CD4-positive, alpha-beta memory T cell (primary cell): ENCODE data around the gene B3GALNT2. TPM values are rescaled to one million over a fixed set of nuclear protein-coding genes. Genes with fewer than 3 reads are reported as not detected.

Experiments used
- CTCF ChIA-PET: fragments of 350-600 bp; sonication (Branson Sonifier 250); formaldehyde crosslinking; loops from one replicate; lab custom pipeline; 2021; ENCODE audit warnings: inconsistent platforms; ENCODE audit not compliant: partially characterized antibody; lab: Charles Lee
- POLR2A ChIA-PET: fragments of 350-600 bp; sonication (Branson Sonifier 250); formaldehyde crosslinking; loops from one replicate; lab custom pipeline; 2021; ENCODE audit not compliant: partially characterized antibody; lab: Charles Lee
- DNase-seq, 5 donors: peaks; one replicate each; pipeline versions ENCODE4 v3.0.0 to v3.0.0-alpha.2; 2020 to 2022; ENCODE audit warnings: mixed read lengths in 1 of 5
- H3K27ac ChIP-seq: one replicate; pipeline ENCODE4 v1.7.0; 2013; ENCODE audit warnings: low read depth, low read length
- H3K27me3 ChIP-seq: 2 replicates; pipeline ENCODE4 v1.7.0; 2013; ENCODE audit warnings: mild to moderate bottlenecking, low read length, moderate library complexity; ENCODE audit not compliant: insufficient read depth
- H3K36me3 ChIP-seq: 2 replicates; pipeline ENCODE4 v1.7.0; 2013; ENCODE audit warnings: mild to moderate bottlenecking, low read length, moderate library complexity; ENCODE audit not compliant: insufficient read depth
- H3K4me1 ChIP-seq: 2 replicates; pipeline ENCODE4 v1.7.0; 2013; ENCODE audit warnings: mild to moderate bottlenecking, low read length, moderate library complexity; ENCODE audit not compliant: insufficient read depth
- H3K4me3 ChIP-seq, 2 donors: one replicate each; pipeline ENCODE4 v1.7.0; 2013; ENCODE audit warnings: low read length in 2 of 2, mild to moderate bottlenecking in 1 of 2
- H3K9me3 ChIP-seq, 2 donors: one replicate each; pipeline ENCODE4 v1.7.0; 2013; ENCODE audit warnings: low read length in 2 of 2, control low read depth in 1 of 2; ENCODE audit not compliant: control insufficient read depth in 1 of 2
- H3K27ac Mint-ChIP-seq, 7 donors: one replicate each; pipeline ENCODE4 v1.8.0; 2020 to 2021; ENCODE audit warnings: mixed read lengths in 7 of 7, mild to moderate bottlenecking in 6 of 7, inconsistent platforms in 3 of 7, moderate library complexity in 3 of 7
- H3K27me3 Mint-ChIP-seq, 2 donors: one replicate each; pipeline ENCODE4 v1.8.0; 2020 to 2021; ENCODE audit warnings: mixed read lengths in 2 of 2
- H3K36me3 Mint-ChIP-seq, 2 donors: one replicate each; pipeline ENCODE4 v1.8.0; 2020 to 2021; ENCODE audit warnings: mixed read lengths in 2 of 2, inconsistent platforms in 1 of 2, mild to moderate bottlenecking in 1 of 2
- H3K4me1 Mint-ChIP-seq, 4 donors: one replicate each; pipeline ENCODE4 v1.8.0; 2020 to 2021; ENCODE audit warnings: mixed read lengths in 4 of 4, mild to moderate bottlenecking in 1 of 4
- H3K4me3 Mint-ChIP-seq, 8 donors: one replicate each; pipeline ENCODE4 v1.8.0; 2020 to 2021; ENCODE audit warnings: mixed read lengths in 8 of 8, mild to moderate bottlenecking in 7 of 8, moderate library complexity in 6 of 8, inconsistent platforms in 3 of 8
- H3K9me3 Mint-ChIP-seq, 8 donors: one replicate each; pipeline ENCODE4 v1.8.0; 2020 to 2021; ENCODE audit warnings: mixed read lengths in 8 of 8, mild to moderate bottlenecking in 5 of 8, inconsistent platforms in 3 of 8, moderate library complexity in 1 of 8
- intact Hi-C: fragments of 100-400 bp; cut with micrococcal nuclease; formaldehyde crosslinking; loops from one replicate; pipeline ENCODE4 v1.15.1; 2023
- polyA plus RNA-seq, 2 donors: library from polyadenylated mRNA; unstranded; fragments of 300-500 nt; fragmentation: Illumina TruSeq; gene quantifications; one replicate each; pipeline ENCODE4 v1.2.3, GENCODE V29; 2021
- total RNA-seq, 2 experiments: library from RNA; stranded (reverse); gene quantifications; one replicate each; pipeline ENCODE4 v1.2.3, GENCODE V29; 2021

Gene B3GALNT2
- total and polyA plus RNA-seq, 4 experiments from 2014 or later: 6.3 to 12.1 (median 9.1) TPM

GRCh38 chr1:235455823-235456222 lies 48.4 kb downstream of the B3GALNT2 start:
- H3K4me3 Mint-ChIP-seq: no peak overlapping the region
- no peaks in the 10 kb centered on the region for H3K36me3 ChIP-seq

GRCh38 chr1:235455097-235455496 lies 49.2 kb downstream of the B3GALNT2 start:
- Mint-ChIP-seq H3K27ac (no peak overlapping the region), H3K36me3 (peaks cover 1 to 25% of the 10 kb centered on the region in 2 donors), H3K27me3 (no peaks in the 10 kb centered on the region), H3K9me3 (no peaks in the 10 kb centered on the region), H3K4me1 (no peaks in the 10 kb centered on the region), H3K4me3 (no peak overlapping the region)
- ChIA-PET CTCF (interaction anchor here (0.6 kb wide), 2 partner anchors 198 to 350 kb away, joined by 3 read pairs; no protein-coding TSS in a partner anchor), POLR2A (no interaction called here)
- Histone ChIP-seq H3K4me1 (no peaks in the 10 kb centered on the region), H3K36me3 (no peaks in the 10 kb centered on the region), H3K27ac (no peak overlapping the region), H3K4me3 (no peak overlapping the region), H3K9me3 (no peaks in the 10 kb centered on the region), H3K27me3 (no peaks in the 10 kb centered on the region)
- DNase-seq: no peak
- intact Hi-C loops: no loop called here

More at GRCh38 chr1:235455823-235456222, 48.4 kb downstream of the B3GALNT2 start:
- Histone ChIP-seq H3K27me3 (no peaks in the 10 kb centered on the region), H3K4me3 (no peak overlapping the region), H3K27ac (no peak overlapping the region), H3K9me3 (no peaks in the 10 kb centered on the region), H3K4me1 (no peaks in the 10 kb centered on the region)
- H3K4me1 Mint-ChIP-seq: no peaks in the 10 kb centered on the region
- H3K27ac Mint-ChIP-seq: no peak overlapping the region
- H3K27me3 Mint-ChIP-seq: no peaks in the 10 kb centered on the region
- peaks cover 0 to 17% of the 10 kb centered on the region in 2 donors for H3K36me3 Mint-ChIP-seq
- ChIA-PET POLR2A (no interaction called here), CTCF (no interaction called here)
- intact Hi-C loops: no loop called here
- DNase-seq: no peak
- H3K9me3 Mint-ChIP-seq: no peaks in the 10 kb centered on the region

GRCh38 chr1:235454021-235454420 lies 50.2 kb downstream of the B3GALNT2 start:
- DNase-seq: no peak
- H3K4me1 Mint-ChIP-seq: no peaks in the 10 kb centered on the region
- peak overlapping the region in 1 of 7 donors; percentile 17 for H3K27ac Mint-ChIP-seq
- no peaks in the 10 kb centered on the region for H3K9me3 Mint-ChIP-seq
- Histone ChIP-seq H3K27ac (no peak overlapping the region), H3K4me1 (no peaks in the 10 kb centered on the region), H3K36me3 (no peaks in the 10 kb centered on the region), H3K4me3 (no peak overlapping the region), H3K27me3 (no peaks in the 10 kb centered on the region), H3K9me3 (no peaks in the 10 kb centered on the region)
- intact Hi-C loops: no loop called here
- ChIA-PET POLR2A (no interaction called here), CTCF (no interaction called here)
- peaks cover 3 to 32% of the 10 kb centered on the region in 2 donors for H3K36me3 Mint-ChIP-seq
- no peak overlapping the region for H3K4me3 Mint-ChIP-seq
- no peaks in the 10 kb centered on the region for H3K27me3 Mint-ChIP-seq

DNA sequence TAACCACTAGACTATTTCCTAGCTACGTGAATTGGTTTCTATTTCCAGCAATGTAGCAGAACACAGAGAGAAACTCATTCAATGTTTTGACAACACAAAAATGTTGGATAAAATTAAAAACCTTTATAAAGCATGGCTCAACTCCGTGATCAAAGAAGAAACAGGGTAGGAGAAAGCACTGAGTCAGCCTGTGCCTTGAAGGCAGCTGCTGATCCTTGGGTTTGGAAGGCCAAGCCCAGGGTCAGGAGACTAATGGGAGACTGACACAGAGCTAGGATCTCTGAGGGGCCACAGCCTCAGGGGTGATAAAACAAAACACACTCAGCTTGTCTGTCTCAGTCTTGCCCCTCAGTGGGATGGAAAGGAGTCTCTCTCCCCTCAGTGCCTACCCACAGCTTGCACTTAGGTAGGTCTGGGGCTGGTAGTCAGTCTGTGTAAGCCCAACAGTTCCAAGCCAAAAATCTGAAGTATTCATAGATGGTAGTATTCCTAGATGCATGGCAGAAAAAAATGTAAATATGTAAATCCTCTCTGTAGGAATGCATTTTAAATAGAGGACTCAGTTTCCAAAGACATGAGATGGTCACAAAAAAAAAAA lies 53.3 kb downstream of the B3GALNT2 start:
- peaks cover 8 to 50% of the 10 kb centered on the region in 2 donors for H3K36me3 Mint-ChIP-seq
- no peaks in the 10 kb centered on the region for H3K27me3 Mint-ChIP-seq
- intact Hi-C loops: no loop called here
- Histone ChIP-seq H3K36me3 (peaks cover 7% of the 10 kb centered on the region), H3K9me3 (no peaks in the 10 kb centered on the region), H3K27me3 (no peaks in the 10 kb centered on the region), H3K27ac (no peak overlapping the region), H3K4me3 (no peak overlapping the region), H3K4me1 (no peaks in the 10 kb centered on the region)
- peak overlapping the region in 4 of 7 donors; percentile 16 to 74 (median 50) for H3K27ac Mint-ChIP-seq
- H3K4me3 Mint-ChIP-seq: no peak overlapping the region
- DNase-seq: no peak
- CTCF ChIA-PET: interaction anchor here (0.7 to 1.5 kb wide), 4 partner anchors 9 to 466 kb away, joined by 3 read pairs; no protein-coding TSS in a partner anchor
- H3K9me3 Mint-ChIP-seq: no peaks in the 10 kb centered on the region
- no peaks in the 10 kb centered on the region for H3K4me1 Mint-ChIP-seq
- POLR2A ChIA-PET: no interaction called here

DNA sequence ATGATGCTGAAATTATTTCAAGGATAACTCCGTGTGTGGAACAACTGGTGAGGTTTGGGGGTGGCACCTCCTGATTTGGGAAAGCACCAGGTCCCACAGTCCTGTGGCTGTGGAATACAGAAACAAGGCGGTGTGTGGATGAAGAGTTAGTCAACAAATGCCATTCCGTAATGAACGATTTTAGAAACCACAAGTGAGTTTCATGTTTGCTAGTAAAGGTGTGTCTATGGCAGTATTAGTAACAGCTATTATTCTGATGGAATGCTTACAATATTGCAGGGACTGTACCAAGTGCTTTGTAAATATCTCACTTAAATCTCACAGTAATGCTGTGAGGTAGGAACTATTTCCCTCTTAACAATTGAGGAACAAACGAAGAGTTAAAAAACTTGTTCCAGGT lies 53.8 kb downstream of the B3GALNT2 start:
- Mint-ChIP-seq H3K4me3 (no peak overlapping the region), H3K36me3 (peaks cover 12 to 48% of the 10 kb centered on the region in 2 donors), H3K4me1 (no peaks in the 10 kb centered on the region), H3K27ac (peak overlapping the region in 1 of 7 donors; percentile 74), H3K27me3 (no peaks in the 10 kb centered on the region), H3K9me3 (no peaks in the 10 kb centered on the region)
- no peaks in the 10 kb centered on the region for H3K27me3 ChIP-seq
- POLR2A ChIA-PET: no interaction called here
- H3K27ac ChIP-seq: no peak overlapping the region
- H3K4me3 ChIP-seq: no peak overlapping the region
- H3K4me1 ChIP-seq: no peaks in the 10 kb centered on the region
- intact Hi-C loops: no loop called here
- CTCF ChIA-PET: interaction anchor here (1.1 to 1.5 kb wide), 3 partner anchors 8 to 10 kb away, joined by 3 read pairs; no protein-coding TSS in a partner anchor
- DNase-seq: no peak
- H3K36me3 ChIP-seq: peaks cover 7% of the 10 kb centered on the region
- no peaks in the 10 kb centered on the region for H3K9me3 ChIP-seq

- intact Hi-C loops: no loop called here
- CTCF ChIA-PET: interaction anchor here (0.7 to 1.0 kb wide), 2 partner anchors 32 to 65 kb away, joined by 3 to 5 read pairs; no protein-coding TSS in a partner anchor
- no peak for DNase-seq
- Mint-ChIP-seq H3K27ac (no peak overlapping the region), H3K4me3 (no peak overlapping the region), H3K9me3 (no peaks in the 10 kb centered on the region), H3K27me3 (no peaks in the 10 kb centered on the region), H3K36me3 (peaks cover 21 to 64% of the 10 kb centered on the region in 2 donors), H3K4me1 (no peaks in the 10 kb centered on the region)
- Histone ChIP-seq H3K36me3 (peaks cover 12% of the 10 kb centered on the region), H3K27me3 (no peaks in the 10 kb centered on the region), H3K27ac (no peak overlapping the region), H3K4me3 (no peak overlapping the region), H3K4me1 (no peaks in the 10 kb centered on the region), H3K9me3 (no peaks in the 10 kb centered on the region)
- POLR2A ChIA-PET: no interaction called here
Observed at GRCh38 chr1:235448616-235449015, 55.6 kb downstream of the B3GALNT2 start.

GRCh38 chr1:235442788-235443429 lies 61.3 kb downstream of the B3GALNT2 start:
- no peaks in the 10 kb centered on the region for H3K27me3 ChIP-seq
- no peaks in the 10 kb centered on the region for H3K9me3 ChIP-seq
- H3K4me3 ChIP-seq: no peak overlapping the region
- intact Hi-C loops: no loop called here
- no peak overlapping the region for H3K27ac ChIP-seq
- peaks cover 32% of the 10 kb centered on the region for H3K36me3 ChIP-seq
- peaks cover 46 to 68% of the 10 kb centered on the region in 2 donors for H3K36me3 Mint-ChIP-seq
- CTCF ChIA-PET: interaction anchor here (0.9 to 1.8 kb wide), 3 partner anchors 8 to 1317 kb away, joined by 3 to 5 read pairs (median 3); no protein-coding TSS in a partner anchor
- no peak overlapping the region for H3K4me3 Mint-ChIP-seq
- H3K27ac Mint-ChIP-seq: peak overlapping the region in 2 of 7 donors; percentile 10 to 70
- DNase-seq: no peak
- H3K9me3 Mint-ChIP-seq: no peaks in the 10 kb centered on the region
- H3K27me3 Mint-ChIP-seq: no peaks in the 10 kb centered on the region
- no peaks in the 10 kb centered on the region for H3K4me1 ChIP-seq
- POLR2A ChIA-PET: no interaction called here
- H3K4me1 Mint-ChIP-seq: no peaks in the 10 kb centered on the region
